Fibroblast of lung (primary cell): ENCODE data around the gene GH1.
"Not testable (repeated sequence)": the region's sequence is repeated elsewhere in the genome, so short reads cannot be mapped to it uniquely, and the experiment has no call there.

Experiments used
- CTCF ChIP-seq, 2 donors: IDR thresholded peaks in 1 of 2; conservative IDR thresholded peaks in 1 of 2; 1 replicate in 1 of 2; 2 replicates in 1 of 2; pipeline ENCODE4 v1.5.1; 2011 to 2012; ENCODE audit warnings: low read length in 2 of 2, control low read depth in 1 of 2, inconsistent platforms in 1 of 2, low read depth in 1 of 2, mild to moderate bottlenecking in 1 of 2
- EZH2 ChIP-seq: IDR thresholded peaks from 2 replicates; pipeline ENCODE4 v1.5.1; 2012; ENCODE audit warnings: low read length, control low read depth, mild to moderate bottlenecking; ENCODE audit errors: missing control alignments

- TF ChIP-seq CTCF (conservative IDR thresholded peaks at IDR 0.05 in 1 of 2, IDR thresholded peaks at IDR 0.05 in 1 of 2; ENCODE audit: low read depth in 1 of 2, low read length in 2 of 2); EZH2: not testable (repeated sequence)
These were observed at the start of gene GH1 for GRCh38 chr17:63918789-63919305.
